ENCODE measurements around the gene TBCK. TPM values are rescaled to one million over a fixed set of nuclear protein-coding genes. Genes with fewer than 3 reads are reported as not detected.

Gene TBCK
- total RNA-seq, 2 experiments from 2014 or later = 46.5 to 46.9 TPM

GRCh38 chr4:106210021-106210420, 106.0 kb downstream of the TBCK start:
- CTCF ChIA-PET (ENCODE audit: unreplicated experiment) = no interaction called here
- intact Hi-C loops (cut with micrococcal nuclease; ENCODE audit: unreplicated experiment) = no loop called here

DNA sequence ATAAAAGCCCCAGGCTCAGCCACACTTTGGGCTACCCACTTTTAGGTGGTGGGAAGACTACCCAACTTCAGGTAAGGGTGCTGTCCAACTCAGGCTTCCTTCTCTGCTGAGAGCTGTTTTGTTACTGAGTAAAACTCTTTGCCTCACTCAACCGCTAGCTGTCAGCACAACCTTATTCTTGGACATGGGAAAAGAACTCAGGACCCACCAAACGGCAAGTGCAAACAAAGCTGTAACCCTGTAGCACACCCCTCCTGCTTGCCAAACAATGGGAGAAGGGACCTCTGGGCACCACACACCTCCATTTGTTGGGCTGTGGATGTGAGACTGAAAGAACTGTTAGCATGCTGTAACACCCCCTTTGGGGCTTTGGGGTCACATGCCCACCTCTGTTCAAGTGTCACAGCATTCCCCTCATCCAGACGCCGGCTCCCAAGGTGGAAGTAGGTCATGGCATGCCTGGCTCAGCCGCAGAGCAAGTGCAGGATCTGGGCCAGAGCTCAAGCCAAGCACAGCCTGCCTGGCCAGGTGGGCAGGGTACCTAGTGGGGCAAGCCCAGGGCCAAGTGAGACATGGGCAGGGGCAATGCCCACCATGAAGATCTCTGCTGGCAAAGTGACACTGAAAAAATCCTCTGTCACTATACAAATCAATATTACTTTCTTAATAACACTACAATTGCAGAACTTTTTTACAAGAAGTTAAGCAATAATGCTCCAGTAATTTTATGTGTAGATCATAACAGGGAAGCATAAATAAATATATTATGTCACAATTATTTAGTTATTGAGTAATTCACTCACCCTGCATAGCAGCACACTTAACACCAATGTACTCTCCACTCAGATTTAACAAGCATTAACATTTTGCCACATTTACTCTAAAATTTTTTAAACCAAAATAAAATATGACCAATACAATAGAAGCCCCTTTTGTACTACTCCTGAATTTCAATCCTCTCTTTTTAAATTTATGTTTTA, 107.2 kb downstream of the TBCK start:
- intact Hi-C loops (cut with micrococcal nuclease; ENCODE audit: unreplicated experiment) = no loop called here
- no peak for DNase-seq (ENCODE audit: low spot score)
- Histone ChIP-seq H3K27ac (ENCODE audit: low read depth, low read length, poor library complexity, severe bottlenecking) (no peak overlapping the region), H4K20me1 (ENCODE audit: insufficient read depth, low read length) (no peaks in the 10 kb centered on the region), H2AFZ (ENCODE audit: low read length) (no peak overlapping the region), H3K36me3 (ENCODE audit: insufficient read depth, low read length) (0 out of 2 replicates have a peak, but pooled peaks cover 3% of the 10 kb centered on the region), H3K9me3 (ENCODE audit: low read length) (no peaks in the 10 kb centered on the region), H3K4me2 (ENCODE audit: low read length) (no peak overlapping the region), H3K4me1 (ENCODE audit: insufficient read depth, low read length, poor library complexity, severe bottlenecking) (no peaks in the 10 kb centered on the region), H3K9me2 (ENCODE audit: insufficient read depth, low read length) (no peaks in the 10 kb centered on the region), H3K79me2 (ENCODE audit: insufficient read depth, low read depth, low read length) (no peaks in the 10 kb centered on the region), H3K4me3 (ENCODE audit: low read depth, low read length, poor library complexity, severe bottlenecking) (no peak overlapping the region)
- no TSS peak for BruUV-seq (replicated peaks)
- TF ChIP-seq, protein P1, sequence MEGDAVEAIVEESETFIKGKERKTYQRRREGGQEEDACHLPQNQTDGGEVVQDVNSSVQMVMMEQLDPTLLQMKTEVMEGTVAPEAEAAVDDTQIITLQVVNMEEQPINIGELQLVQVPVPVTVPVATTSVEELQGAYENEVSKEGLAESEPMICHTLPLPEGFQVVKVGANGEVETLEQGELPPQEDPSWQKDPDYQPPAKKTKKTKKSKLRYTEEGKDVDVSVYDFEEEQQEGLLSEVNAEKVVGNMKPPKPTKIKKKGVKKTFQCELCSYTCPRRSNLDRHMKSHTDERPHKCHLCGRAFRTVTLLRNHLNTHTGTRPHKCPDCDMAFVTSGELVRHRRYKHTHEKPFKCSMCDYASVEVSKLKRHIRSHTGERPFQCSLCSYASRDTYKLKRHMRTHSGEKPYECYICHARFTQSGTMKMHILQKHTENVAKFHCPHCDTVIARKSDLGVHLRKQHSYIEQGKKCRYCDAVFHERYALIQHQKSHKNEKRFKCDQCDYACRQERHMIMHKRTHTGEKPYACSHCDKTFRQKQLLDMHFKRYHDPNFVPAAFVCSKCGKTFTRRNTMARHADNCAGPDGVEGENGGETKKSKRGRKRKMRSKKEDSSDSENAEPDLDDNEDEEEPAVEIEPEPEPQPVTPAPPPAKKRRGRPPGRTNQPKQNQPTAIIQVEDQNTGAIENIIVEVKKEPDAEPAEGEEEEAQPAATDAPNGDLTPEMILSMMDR (conservative IDR thresholded peaks at IDR 0.05; ENCODE audit: low read length) = no peak
- TF ChIP-seq EZH2phosphoT487 (IDR thresholded peaks at IDR 0.05; ENCODE audit: borderline replicate concordance, low read depth, low read length) = no peak
- CTCF ChIA-PET (ENCODE audit: unreplicated experiment) = no interaction called here
- POLR2A ChIA-PET = interaction anchor here (1.4 kb wide), 1 partner anchor 8 kb away, joined by 3 read pairs; no protein-coding TSS in a partner anchor

More at GRCh38 chr4:106210021-106210420, 106.0 kb downstream of the TBCK start:
- Histone ChIP-seq H3K4me3 (ENCODE audit: low read depth, low read length, poor library complexity, severe bottlenecking) (no peak overlapping the region), H3K9me3 (ENCODE audit: low read length) (no peaks in the 10 kb centered on the region), H2AFZ (ENCODE audit: low read length) (no peak overlapping the region), H3K36me3 (ENCODE audit: insufficient read depth, low read length) (0 out of 2 replicates have a peak, but pooled peaks cover 3% of the 10 kb centered on the region), H3K4me2 (ENCODE audit: low read length) (no peak overlapping the region), H3K79me2 (ENCODE audit: insufficient read depth, low read depth, low read length) (no peaks in the 10 kb centered on the region), H4K20me1 (ENCODE audit: insufficient read depth, low read length) (no peaks in the 10 kb centered on the region), H3K9me2 (ENCODE audit: insufficient read depth, low read length) (no peaks in the 10 kb centered on the region), H3K27ac (ENCODE audit: low read depth, low read length, poor library complexity, severe bottlenecking) (no peak overlapping the region), H3K4me1 (ENCODE audit: insufficient read depth, low read length, poor library complexity, severe bottlenecking) (no peaks in the 10 kb centered on the region)
- TSS peak; percentile 20 for BruUV-seq (replicated peaks)
- POLR2A ChIA-PET = interaction anchor here (0.7 to 1.4 kb wide), 4 partner anchors 9 to 730 kb away, joined by 3 to 6 read pairs (median 4); no protein-coding TSS in a partner anchor
- TF ChIP-seq EZH2phosphoT487 (IDR thresholded peaks at IDR 0.05; ENCODE audit: borderline replicate concordance, low read depth, low read length) = no peak
- TF ChIP-seq, protein P1 (conservative IDR thresholded peaks at IDR 0.05; ENCODE audit: low read length) = no peak
- DNase-seq (ENCODE audit: low spot score) = no peak

Measured in OCI-LY7 (cell line).